ENCODE data around the gene TOR4A.
A peak's percentile ranks its signal among the peaks of the same experiment; 100 is the strongest.
"Not testable (repeated sequence)": the region's sequence is repeated elsewhere in the genome, so short reads cannot be mapped to it uniquely, and the experiment has no call there.

TOR4A gene

GRCh38 chr9:137319011-137319738, 41.6 kb downstream of the TOR4A start:
- DNase-seq = peak; percentile 71

DNA sequence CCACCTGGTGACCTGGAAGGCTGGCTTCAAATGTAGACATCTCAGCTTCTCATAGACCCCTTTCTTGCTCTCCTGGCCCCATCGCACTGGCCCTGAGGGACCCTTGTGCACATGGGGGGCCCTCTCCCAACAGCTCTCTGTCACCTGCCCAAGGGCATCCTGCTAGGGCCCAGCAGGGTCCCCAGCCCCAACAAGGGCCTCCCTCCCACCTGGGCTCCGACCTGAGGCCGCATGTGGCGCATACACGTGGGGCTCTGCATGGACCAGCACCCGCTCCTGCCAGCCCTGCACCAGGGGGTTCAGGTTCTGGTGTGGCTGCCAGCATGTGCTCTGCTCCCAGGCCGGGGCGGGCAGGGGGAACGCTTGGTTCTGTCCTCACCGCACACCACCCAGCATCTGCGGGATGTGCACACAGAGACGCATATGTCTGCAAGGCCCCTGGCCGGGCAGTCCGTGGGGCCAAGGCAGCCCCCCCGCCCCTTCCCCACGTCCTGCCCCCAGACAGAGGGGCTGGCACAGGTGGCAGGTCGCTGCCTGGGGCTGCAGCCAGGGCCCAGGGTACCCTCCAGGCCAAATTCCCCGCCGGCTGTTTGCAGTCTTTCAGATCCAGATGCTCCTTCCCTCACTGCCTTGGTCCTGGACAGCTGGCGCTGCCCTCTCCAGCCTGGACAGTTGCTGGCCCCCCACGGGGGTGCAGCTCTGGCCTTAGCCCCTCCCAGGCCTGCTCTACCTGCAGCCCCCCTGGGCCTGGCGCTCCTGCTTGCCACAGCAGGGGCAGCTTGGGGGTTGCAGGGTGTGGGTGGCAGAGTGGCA, 42.4 kb downstream of the TOR4A start:
- no peak for DNase-seq

DNA sequence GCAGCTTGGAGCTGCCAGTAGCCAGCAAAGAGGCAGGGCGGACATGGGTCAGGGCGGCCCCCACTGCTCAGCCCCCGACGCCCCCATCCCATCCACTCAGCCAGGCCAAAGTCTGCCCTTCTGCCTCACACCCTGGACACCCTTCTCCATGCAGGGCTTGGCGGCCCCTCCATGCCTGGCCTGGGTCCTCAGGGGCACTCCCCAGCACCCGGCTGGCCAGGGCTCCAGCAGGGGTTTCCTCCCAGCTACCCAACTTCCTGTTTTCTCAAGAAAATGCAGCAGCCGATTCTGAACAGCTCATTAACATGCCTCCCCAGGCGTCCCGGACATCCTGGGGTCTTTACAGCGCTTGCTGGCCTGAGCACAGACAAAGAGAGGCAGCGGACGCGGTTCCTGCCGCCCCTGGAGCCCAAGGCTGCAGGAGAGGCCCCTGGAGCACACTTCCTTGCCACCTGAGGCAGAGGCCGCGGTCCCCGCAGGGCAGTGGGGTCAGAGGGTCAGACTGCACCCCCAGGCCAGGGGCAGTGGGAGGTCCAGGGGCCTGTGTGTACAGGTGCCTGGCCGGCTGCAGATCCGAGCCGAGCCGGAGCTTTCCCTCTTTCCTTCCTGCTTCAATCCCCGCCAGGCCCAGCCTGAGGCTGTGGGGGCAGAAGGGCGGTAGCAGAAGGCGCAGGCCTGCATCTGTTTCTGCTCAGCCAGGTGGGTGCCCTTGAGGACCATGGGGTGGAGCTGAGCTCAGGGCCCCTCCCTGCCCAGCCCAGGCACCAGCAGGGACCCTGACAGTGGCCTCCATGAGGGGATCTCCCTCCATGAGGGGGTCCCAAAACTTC, 43.2 kb downstream of the TOR4A start:
- DNase-seq = peak; percentile 64

GRCh38 chr9:137321726-137322361, 44.3 kb downstream of the TOR4A start:
- no peak for DNase-seq

DNA sequence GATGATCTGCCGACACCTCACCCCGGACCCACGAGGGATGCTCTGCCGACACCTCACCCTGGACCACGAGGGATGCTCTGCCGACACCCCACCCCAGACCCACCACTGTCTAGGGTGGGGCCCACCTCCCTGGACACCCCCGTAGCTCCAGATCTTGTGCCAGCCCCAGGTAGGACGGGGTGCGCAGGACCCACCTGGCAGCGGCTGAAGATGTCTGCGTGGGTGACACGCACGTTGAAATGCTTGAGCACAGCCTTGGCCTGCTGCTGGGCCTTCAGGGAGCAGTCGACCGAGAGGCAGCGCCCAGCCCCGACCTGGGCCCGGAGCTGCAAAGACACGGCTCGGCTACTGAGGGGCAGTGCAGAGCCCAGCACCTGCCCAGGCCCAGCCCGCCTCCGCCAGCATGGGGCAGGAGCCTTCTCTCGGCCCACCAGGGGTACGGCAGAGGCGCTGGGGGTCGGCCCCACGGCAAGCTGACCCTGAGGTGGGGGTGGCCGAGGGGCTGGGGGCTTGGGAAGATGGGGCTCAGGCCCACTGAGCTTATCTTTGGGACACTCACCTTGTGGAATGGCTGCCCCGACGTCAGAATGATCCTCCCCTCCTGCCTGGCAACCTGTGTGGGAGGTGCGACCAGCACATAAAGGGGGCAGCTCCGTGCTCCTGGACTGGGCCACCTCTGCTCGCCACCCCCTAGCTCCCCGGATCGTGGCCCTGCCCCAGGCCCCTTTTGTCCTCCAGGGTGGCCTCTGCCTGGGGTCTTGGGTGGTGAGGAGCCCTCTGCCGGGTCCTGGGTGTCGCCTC, 46.2 kb downstream of the TOR4A start:
- no peak for DNase-seq

DNA sequence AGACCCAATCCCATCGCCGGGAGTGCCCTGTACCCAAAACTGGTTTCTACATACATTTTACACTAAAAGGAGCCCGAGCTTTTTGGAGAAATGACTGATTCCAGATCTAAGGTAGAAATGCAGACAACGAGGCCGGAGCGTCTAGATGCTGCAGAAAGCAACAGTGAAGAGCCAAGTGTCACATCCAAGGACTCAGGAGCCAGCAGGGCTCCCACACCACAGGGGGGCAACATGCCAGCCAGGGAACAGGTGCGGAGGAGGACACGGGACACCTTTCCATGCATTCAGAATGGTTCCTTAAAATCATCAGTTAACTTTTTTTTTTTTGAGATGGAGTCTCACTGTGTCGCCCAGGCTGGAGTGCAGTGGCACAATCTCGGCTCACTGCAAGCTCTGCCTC, 47.6 kb downstream of the TOR4A start:
- no peak for DNase-seq

- no peak for DNase-seq
These were observed 48.3 kb downstream of the TOR4A start for GRCh38 chr9:137325799-137326198.

- DNase-seq = no peak
These were observed 49.0 kb downstream of the TOR4A start for GRCh38 chr9:137326445-137327065.

GRCh38 chr9:137327641-137328550, 50.4 kb downstream of the TOR4A start:
- not testable (repeated sequence) for DNase-seq

DNA sequence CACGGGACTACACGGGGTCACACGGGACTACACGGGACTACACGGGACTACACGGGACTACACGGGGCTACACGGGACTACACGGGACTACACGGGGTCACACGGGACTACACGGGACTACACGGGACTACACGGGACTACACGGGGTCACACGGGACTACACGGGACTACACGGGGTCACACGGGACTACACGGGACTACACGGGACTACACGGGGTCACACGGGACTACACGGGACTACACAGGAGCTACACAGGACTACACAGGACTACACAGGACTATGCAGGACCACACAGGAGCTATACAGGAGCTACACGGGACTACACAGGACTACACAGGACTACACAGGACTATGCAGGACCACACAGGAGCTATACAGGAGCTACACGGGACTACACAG, 52.1 kb downstream of the TOR4A start:
- not testable (repeated sequence) for DNase-seq

DNA sequence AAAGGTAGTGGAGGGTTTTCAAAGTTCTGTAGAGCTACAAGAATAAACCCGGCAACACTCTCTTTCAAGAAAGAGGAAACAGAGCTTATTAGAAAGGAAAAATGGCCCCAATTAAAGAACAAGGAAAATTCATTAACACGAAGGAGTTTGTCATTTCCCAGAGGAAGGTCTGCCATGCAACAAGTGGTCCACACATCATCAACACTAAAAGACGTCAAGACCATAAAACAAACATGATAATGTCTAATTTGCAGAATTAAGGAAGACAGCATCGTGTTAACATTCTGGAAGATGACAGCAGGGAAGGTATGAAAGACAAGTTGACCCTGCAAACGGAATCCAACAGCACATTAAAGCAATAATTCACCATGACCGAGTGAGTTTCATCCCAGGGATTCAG, 53.2 kb downstream of the TOR4A start:
- no peak for DNase-seq

DNA sequence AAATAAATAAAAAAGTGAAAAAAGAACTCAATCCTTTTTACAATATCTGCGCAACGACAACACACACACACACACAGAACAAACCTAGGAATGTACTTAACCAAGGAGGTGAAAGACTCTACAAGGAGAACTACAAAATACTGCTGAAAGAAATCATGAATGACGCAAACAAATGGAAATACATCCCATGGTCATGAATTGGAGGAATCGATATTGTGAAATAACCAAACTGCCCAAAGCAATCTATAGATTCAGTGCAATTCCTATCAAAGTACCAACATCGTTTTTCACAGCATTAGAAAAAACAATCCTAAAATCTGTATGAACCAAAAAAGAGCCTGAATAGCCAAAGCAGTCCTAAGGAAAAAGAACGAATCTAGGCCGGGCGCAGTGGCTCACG, 54.4 kb downstream of the TOR4A start:
- DNase-seq = no peak

Measured in eye (tissue), 1 donor.